Glutamatergic neuron (in vitro differentiated cells): ENCODE results near the gene SERPINB3. TPM values are rescaled to one million over a fixed set of nuclear protein-coding genes. Genes with fewer than 3 reads are reported as not detected.
"Not testable (repeated sequence)": the region's sequence is repeated elsewhere in the genome, so short reads cannot be mapped to it uniquely, and the experiment has no call there.

Experiments used
- DNase-seq: peaks from one replicate; pipeline ENCODE4 v3.0.0; 2022
- H3K27ac Mint-ChIP-seq: one replicate; pipeline ENCODE4 v1.8.0; 2020; ENCODE audit warnings: mild to moderate bottlenecking, mixed read lengths, inconsistent platforms; ENCODE audit not compliant: unreplicated experiment
- H3K27me3 Mint-ChIP-seq: one replicate; pipeline ENCODE4 v1.8.0; 2020; ENCODE audit warnings: mild to moderate bottlenecking, moderate library complexity, mixed read lengths, inconsistent platforms; ENCODE audit not compliant: unreplicated experiment
- H3K36me3 Mint-ChIP-seq: one replicate; pipeline ENCODE4 v1.8.0; 2020; ENCODE audit warnings: mild to moderate bottlenecking, mixed read lengths, inconsistent platforms; ENCODE audit not compliant: unreplicated experiment
- H3K4me1 Mint-ChIP-seq: one replicate; pipeline ENCODE4 v1.8.0; 2020; ENCODE audit warnings: mild to moderate bottlenecking, low read depth, mixed read lengths, inconsistent platforms; ENCODE audit not compliant: unreplicated experiment
- H3K4me3 Mint-ChIP-seq: one replicate; pipeline ENCODE4 v1.8.0; 2020; ENCODE audit warnings: mild to moderate bottlenecking, mixed read lengths, inconsistent platforms; ENCODE audit not compliant: unreplicated experiment
- H3K9me3 Mint-ChIP-seq: one replicate; pipeline ENCODE4 v1.8.0; 2020; ENCODE audit warnings: mild to moderate bottlenecking, moderate library complexity, mixed read lengths, inconsistent platforms; ENCODE audit not compliant: unreplicated experiment
- CTCF ChIP-seq: fragments of 200-600 bp; sonication (generic); IDR thresholded peaks from one replicate; pipeline ENCODE4 v1.5.0; 2021; ENCODE audit not compliant: partially characterized antibody, unreplicated experiment
- long read RNA-seq: library from polyadenylated mRNA; unstranded; transcript quantifications from one replicate; pipeline ENCODE4 v2.0.0, GENCODE V29; 2020; ENCODE audit not compliant: unreplicated experiment
- total RNA-seq: library from RNA; stranded (reverse); fragmentation: NEBNext Ultra II Directional; extraction: Animal tissue kit (Norgen Biotek cat#: 25700); gene quantifications from one replicate; pipeline ENCODE4 v1.2.1, GENCODE V29; 2021; ENCODE audit not compliant: unreplicated experiment

SERPINB3 gene
- not detected for total RNA-seq
- long read RNA-seq, result 0 reads

GRCh38 chr18:63661750-63662149 lies at the start of gene SERPINB3:
SERPINB3 (minus strand) TSS chr18:63661893; CDS start chr18:63661216, 677 bp downstream.
- not testable (repeated sequence) for H3K9me3 Mint-ChIP-seq, H3K4me1 Mint-ChIP-seq, H3K27me3 Mint-ChIP-seq, H3K36me3 Mint-ChIP-seq, DNase-seq, H3K27ac Mint-ChIP-seq, H3K4me3 Mint-ChIP-seq

GRCh38 chr18:63708650-63709049 lies 47.0 kb upstream of the SERPINB3 start:
- no peak overlapping the region for H3K27ac Mint-ChIP-seq
- H3K36me3 Mint-ChIP-seq, result no peaks in the 10 kb centered on the region
- H3K4me1 Mint-ChIP-seq, result no peaks in the 10 kb centered on the region
- no peak overlapping the region for H3K4me3 Mint-ChIP-seq
- DNase-seq, result no peak
- no peaks in the 10 kb centered on the region for H3K9me3 Mint-ChIP-seq
- H3K27me3 Mint-ChIP-seq, result no peaks in the 10 kb centered on the region
- TF ChIP-seq CTCF, result no peak

- Mint-ChIP-seq H3K9me3 (no peaks in the 10 kb centered on the region), H3K4me1 (no peaks in the 10 kb centered on the region), H3K4me3 (no peak overlapping the region), H3K27me3 (no peaks in the 10 kb centered on the region), H3K36me3 (no peaks in the 10 kb centered on the region), H3K27ac (no peak overlapping the region)
- DNase-seq, result no peak
- TF ChIP-seq CTCF, result no peak
Observed at GRCh38 chr18:63707816-63708215, 46.1 kb upstream of the SERPINB3 start.

- H3K36me3 Mint-ChIP-seq, result no peaks in the 10 kb centered on the region
- TF ChIP-seq CTCF, result no peak
- H3K4me3 Mint-ChIP-seq, result no peak overlapping the region
- no peaks in the 10 kb centered on the region for H3K9me3 Mint-ChIP-seq
- no peaks in the 10 kb centered on the region for H3K4me1 Mint-ChIP-seq
- no peaks in the 10 kb centered on the region for H3K27me3 Mint-ChIP-seq
- DNase-seq, result no peak
- H3K27ac Mint-ChIP-seq, result no peak overlapping the region
Observed at GRCh38 chr18:63705401-63705800, 43.7 kb upstream of the SERPINB3 start.

GRCh38 chr18:63702660-63703059 lies 41.0 kb upstream of the SERPINB3 start, which contains the start of gene SERPINB11:
SERPINB11 (plus strand) TSS chr18:63702960; CDS start chr18:63710194, 7,234 bp downstream.
- H3K36me3 Mint-ChIP-seq, result no peaks in the 10 kb centered on the region
- DNase-seq, result no peak
- H3K27ac Mint-ChIP-seq, result no peak within 1 kb of the TSS
- H3K9me3 Mint-ChIP-seq, result no peaks in the 10 kb centered on the region
- H3K27me3 Mint-ChIP-seq, result no peaks in the 10 kb centered on the region
- H3K4me3 Mint-ChIP-seq, result no peak within 1 kb of the TSS
- no peak for TF ChIP-seq CTCF
- no peaks in the 10 kb centered on the region for H3K4me1 Mint-ChIP-seq
